Measurements from ENCODE around the gene CCDC89. TPM values are rescaled to one million over a fixed set of nuclear protein-coding genes. Genes with fewer than 3 reads are reported as not detected.

CCDC89 gene
- total RNA-seq, 2 donors from 2014 or later, result not detected

DNA sequence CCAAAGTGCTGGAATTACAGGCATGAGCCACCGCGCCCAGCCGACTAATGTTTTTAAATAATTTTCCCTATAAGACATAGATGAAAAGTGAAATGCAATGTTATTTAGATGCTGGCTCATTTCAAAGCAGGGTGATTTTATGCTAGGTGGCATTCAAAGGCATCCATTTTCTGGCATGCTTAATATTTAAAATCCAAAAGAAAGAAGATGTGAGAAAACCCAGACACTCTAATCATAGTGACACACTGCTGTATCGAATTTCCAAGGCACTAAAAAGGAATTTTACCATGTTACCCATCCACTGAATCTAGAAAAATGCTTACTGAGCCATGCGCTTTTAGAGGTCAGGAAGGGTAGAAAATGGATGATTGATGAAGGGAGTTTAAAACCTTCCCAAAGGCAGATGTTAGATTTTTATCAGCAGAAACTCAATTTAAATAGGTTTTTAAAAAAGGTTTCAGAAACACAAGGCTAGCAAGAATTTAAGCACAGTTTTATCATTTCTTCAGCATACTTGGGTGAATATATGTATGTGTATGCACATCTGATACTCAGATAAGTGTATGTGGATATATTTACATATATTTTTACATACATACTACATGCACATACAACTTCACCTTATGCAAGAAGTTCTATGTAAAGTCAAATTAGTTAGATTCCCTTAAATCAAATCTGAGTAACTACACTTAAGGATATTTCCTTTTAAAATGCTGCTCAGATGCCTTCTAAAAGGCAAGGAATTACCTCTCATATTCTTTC lies 24.1 kb upstream of the CCDC89 start:
- Mint-ChIP-seq H3K27me3 (ENCODE audit: insufficient read depth) (no peaks in the 10 kb centered on the region), H3K27ac (no peak overlapping the region), H3K4me1 (no peaks in the 10 kb centered on the region), H3K9me3 (no peaks in the 10 kb centered on the region), H3K36me3 (ENCODE audit: low read depth) (no peaks in the 10 kb centered on the region), H3K4me3 (no peak overlapping the region)
- Histone ChIP-seq H3K27me3 (ENCODE audit: control insufficient read depth, insufficient read depth, low read length, poor library complexity, severe bottlenecking) (no peaks in the 10 kb centered on the region), H3K9ac (ENCODE audit: extremely low read depth, low read length, poor library complexity, severe bottlenecking) (no peak overlapping the region), H3K4me3 (ENCODE audit: low read length) (no peak overlapping the region), H3K9me3 (ENCODE audit: control insufficient read depth, low read length) (no peaks in the 10 kb centered on the region), H3K27ac (ENCODE audit: low read depth, low read length) (no peak overlapping the region), H3K4me1 (ENCODE audit: control insufficient read depth, insufficient read depth, low read length) (no peaks in the 10 kb centered on the region), H3K36me3 (ENCODE audit: control insufficient read depth, insufficient read depth, low read length) (no peaks in the 10 kb centered on the region)
- TF ChIP-seq, protein P1, sequence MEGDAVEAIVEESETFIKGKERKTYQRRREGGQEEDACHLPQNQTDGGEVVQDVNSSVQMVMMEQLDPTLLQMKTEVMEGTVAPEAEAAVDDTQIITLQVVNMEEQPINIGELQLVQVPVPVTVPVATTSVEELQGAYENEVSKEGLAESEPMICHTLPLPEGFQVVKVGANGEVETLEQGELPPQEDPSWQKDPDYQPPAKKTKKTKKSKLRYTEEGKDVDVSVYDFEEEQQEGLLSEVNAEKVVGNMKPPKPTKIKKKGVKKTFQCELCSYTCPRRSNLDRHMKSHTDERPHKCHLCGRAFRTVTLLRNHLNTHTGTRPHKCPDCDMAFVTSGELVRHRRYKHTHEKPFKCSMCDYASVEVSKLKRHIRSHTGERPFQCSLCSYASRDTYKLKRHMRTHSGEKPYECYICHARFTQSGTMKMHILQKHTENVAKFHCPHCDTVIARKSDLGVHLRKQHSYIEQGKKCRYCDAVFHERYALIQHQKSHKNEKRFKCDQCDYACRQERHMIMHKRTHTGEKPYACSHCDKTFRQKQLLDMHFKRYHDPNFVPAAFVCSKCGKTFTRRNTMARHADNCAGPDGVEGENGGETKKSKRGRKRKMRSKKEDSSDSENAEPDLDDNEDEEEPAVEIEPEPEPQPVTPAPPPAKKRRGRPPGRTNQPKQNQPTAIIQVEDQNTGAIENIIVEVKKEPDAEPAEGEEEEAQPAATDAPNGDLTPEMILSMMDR (conservative IDR thresholded peaks at IDR 0.05), result no peak
- no peak for DNase-seq
- 99% methylated on average over 5 of the region's 5 CpGs; no CpG with 5 or more reads in 1 of the 2 experiments for WGBS, 2 experiments (ENCODE audit: insufficient coverage in 1 of 2, insufficient read length in 1 of 2)

DNA sequence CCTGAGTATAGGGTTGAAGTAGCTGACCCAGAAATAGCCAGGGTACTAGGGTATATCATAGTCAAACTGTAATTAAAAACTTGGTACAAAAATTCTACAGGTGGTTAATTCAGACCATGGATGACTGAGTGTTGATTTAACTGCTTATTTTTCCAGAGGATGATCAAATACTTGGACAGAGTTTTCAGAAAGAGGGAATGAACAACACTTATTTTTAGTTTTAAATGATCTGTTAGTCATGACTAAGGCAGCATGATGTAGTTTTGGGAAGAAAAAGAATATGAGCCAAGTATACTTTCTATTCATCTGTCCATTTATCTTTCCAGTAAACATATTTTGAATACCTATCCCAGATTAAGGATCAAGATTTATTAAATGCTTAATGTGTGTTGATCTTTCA lies 19.8 kb upstream of the CCDC89 start:
- H3K4me3 ChIP-seq (ENCODE audit: low read length), result no peak overlapping the region
- no peaks in the 10 kb centered on the region for H3K4me1 Mint-ChIP-seq
- H3K27ac Mint-ChIP-seq, result no peak overlapping the region
- no peak for DNase-seq
- TF ChIP-seq, protein P1 (conservative IDR thresholded peaks at IDR 0.05), result no peak
- H3K27me3 Mint-ChIP-seq (ENCODE audit: insufficient read depth), result no peaks in the 10 kb centered on the region
- no peaks in the 10 kb centered on the region for H3K36me3 ChIP-seq (ENCODE audit: control insufficient read depth, insufficient read depth, low read length)
- H3K9me3 Mint-ChIP-seq, result no peaks in the 10 kb centered on the region
- H3K27me3 ChIP-seq (ENCODE audit: control insufficient read depth, insufficient read depth, low read length, poor library complexity, severe bottlenecking), result no peaks in the 10 kb centered on the region
- no peaks in the 10 kb centered on the region for H3K36me3 Mint-ChIP-seq (ENCODE audit: low read depth)
- H3K27ac ChIP-seq (ENCODE audit: low read depth, low read length), result no peak overlapping the region
- H3K9ac ChIP-seq (ENCODE audit: extremely low read depth, low read length, poor library complexity, severe bottlenecking), result no peak overlapping the region
- no peaks in the 10 kb centered on the region for H3K4me1 ChIP-seq (ENCODE audit: control insufficient read depth, insufficient read depth, low read length)
- no peak overlapping the region for H3K4me3 Mint-ChIP-seq
- H3K9me3 ChIP-seq (ENCODE audit: control insufficient read depth, low read length), result no peaks in the 10 kb centered on the region

DNA sequence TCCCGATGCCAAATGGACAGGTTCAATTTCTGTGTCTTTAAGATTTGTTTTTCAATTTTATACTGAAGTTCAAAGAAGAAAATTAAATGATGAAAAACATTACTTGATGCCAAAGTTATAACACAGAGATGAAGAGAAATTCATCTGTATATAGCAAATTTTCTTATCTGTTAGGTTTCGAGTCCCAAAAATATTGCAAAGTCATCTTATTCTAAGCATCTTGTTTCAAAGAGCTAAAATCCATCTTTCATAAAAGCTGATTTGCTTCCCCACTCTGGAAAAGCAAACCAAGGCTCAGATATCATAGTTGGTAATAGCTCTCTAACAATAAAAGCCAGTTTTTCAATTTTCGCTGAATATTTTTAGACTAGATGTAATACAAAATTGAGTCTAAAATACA lies 19.0 kb upstream of the CCDC89 start:
- H3K9ac ChIP-seq (ENCODE audit: extremely low read depth, low read length, poor library complexity, severe bottlenecking), result no peak overlapping the region
- no peaks in the 10 kb centered on the region for H3K9me3 Mint-ChIP-seq
- TF ChIP-seq, protein P1 (conservative IDR thresholded peaks at IDR 0.05), result no peak
- no peaks in the 10 kb centered on the region for H3K4me1 ChIP-seq (ENCODE audit: control insufficient read depth, insufficient read depth, low read length)
- no peak for DNase-seq
- H3K36me3 ChIP-seq (ENCODE audit: control insufficient read depth, insufficient read depth, low read length), result no peaks in the 10 kb centered on the region
- H3K9me3 ChIP-seq (ENCODE audit: control insufficient read depth, low read length), result no peaks in the 10 kb centered on the region
- WGBS, 2 experiments (ENCODE audit: insufficient coverage in 1 of 2, insufficient read length in 1 of 2), result 91 to 100% methylated on average over 1 to 2 of the region's 3 CpGs
- H3K27ac ChIP-seq (ENCODE audit: low read depth, low read length), result no peak overlapping the region
- no peak overlapping the region for H3K4me3 ChIP-seq (ENCODE audit: low read length)
- no peak overlapping the region for H3K4me3 Mint-ChIP-seq
- no peak overlapping the region for H3K27ac Mint-ChIP-seq
- H3K27me3 ChIP-seq (ENCODE audit: control insufficient read depth, insufficient read depth, low read length, poor library complexity, severe bottlenecking), result no peaks in the 10 kb centered on the region
- H3K36me3 Mint-ChIP-seq (ENCODE audit: low read depth), result no peaks in the 10 kb centered on the region
- H3K4me1 Mint-ChIP-seq, result peaks cover 1% of the 10 kb centered on the region
- H3K27me3 Mint-ChIP-seq (ENCODE audit: insufficient read depth), result no peaks in the 10 kb centered on the region

Measured in endodermal cell (in vitro differentiated cells).